Endothelial cell of umbilical vein (primary cell): ENCODE data around the gene NAA20. TPM values are rescaled to one million over a fixed set of nuclear protein-coding genes. Genes with fewer than 3 reads are reported as not detected.

Experiments
- BruUV-seq: library from RNA; stranded (reverse); fragments of 400-500 nt; replicated peaks from 2 replicates; lab custom pipeline; 2021; lab: Mats Ljungman, UMichigan
- CTCF ChIA-PET: fragments of 300-600, 350-600 bp; sonication (Branson Sonifier 250); formaldehyde crosslinking; loops from one replicate; lab custom pipeline; 2021; ENCODE audit warnings: antibody characterized with exemption, inconsistent platforms; lab: Charles Lee
- POLR2A ChIA-PET: fragments of 300-600, 350-600 bp; sonication (Branson Sonifier 250); formaldehyde crosslinking; loops from one replicate; lab custom pipeline; 2021; ENCODE audit warnings: antibody characterized with exemption, inconsistent platforms; lab: Charles Lee
- DNase-seq: peaks from one replicate; pipeline ENCODE4 v3.0.0-alpha.2; 2011; ENCODE audit warnings: low read depth, low spot score
- FAIRE-seq: peaks from 2 replicates; lab custom pipeline; 2011; peaks lifted over from hg19 to GRCh38; lab: Jason Lieb, UNC
- H2AFZ ChIP-seq: 2 replicates; pipeline ENCODE4 v1.6.0; 2012; ENCODE audit warnings: low read depth, low read length, control low read depth, inconsistent platforms
- H3K27ac ChIP-seq: 2 replicates; pipeline ENCODE4 v1.5.1; 2011; ENCODE audit warnings: low read depth, mild to moderate bottlenecking, control low read depth, low read length, moderate library complexity; ENCODE audit not compliant: insufficient read depth
- H3K27me3 ChIP-seq, 2 experiments: 2 replicates each; pipeline versions ENCODE4 v1.6.0 to v1.6.1; 2011; ENCODE audit warnings: low read length in 2 of 2, mixed read lengths in 1 of 2; ENCODE audit not compliant: control insufficient read depth in 2 of 2, insufficient read depth in 2 of 2
- H3K36me3 ChIP-seq, 2 experiments: 2 replicates in 1 of 2; 3 replicates in 1 of 2; pipeline ENCODE4 v1.5.1; 2011; ENCODE audit warnings: low read length in 2 of 2, mild to moderate bottlenecking in 1 of 2, moderate library complexity in 1 of 2; ENCODE audit not compliant: control insufficient read depth in 2 of 2, insufficient read depth in 2 of 2; ENCODE audit errors: extremely low read depth in 1 of 2
- H3K4me1 ChIP-seq: 3 replicates; pipeline ENCODE4 v1.5.1; 2011; ENCODE audit warnings: mild to moderate bottlenecking, low read length; ENCODE audit not compliant: control insufficient read depth, insufficient read depth; ENCODE audit errors: extremely low read depth
- H3K4me2 ChIP-seq: 2 replicates; pipeline ENCODE4 v1.6.1; 2011; ENCODE audit warnings: low read length, control low read depth, mixed read lengths; ENCODE audit not compliant: insufficient read depth
- H3K4me3 ChIP-seq, 3 experiments: fragments of 200-600 bp in 1 of 3; sonication (generic), shearing (Covaris generic) in 1 of 3; replicated peaks in 1 of 3; 2 replicates each; pipeline ENCODE4 v1.5.1; 2011 to 2016; ENCODE audit warnings: control low read depth in 3 of 3, low read length in 3 of 3, mild to moderate bottlenecking in 2 of 3, inconsistent platforms in 1 of 3, low read depth in 1 of 3, moderate library complexity in 1 of 3; ENCODE audit not compliant: insufficient read depth in 1 of 3
- H3K79me2 ChIP-seq: 2 replicates; pipeline ENCODE4 v1.6.0; 2012; ENCODE audit warnings: low read length, inconsistent platforms; ENCODE audit not compliant: control insufficient read depth, insufficient read depth
- H3K9ac ChIP-seq: replicated peaks from 2 replicates; pipeline ENCODE3; 2011; ENCODE audit warnings: low read length, control low read depth; ENCODE audit not compliant: insufficient read depth; ENCODE audit errors: extremely low read depth
- H3K9me1 ChIP-seq: replicated peaks from 3 replicates; pipeline ENCODE4 v1.6.0; 2011; ENCODE audit warnings: mild to moderate bottlenecking, low read length; ENCODE audit not compliant: control insufficient read depth, insufficient read depth; ENCODE audit errors: extremely low read depth
- H3K9me3 ChIP-seq: replicated peaks from 2 replicates; pipeline ENCODE4 v1.5.1; 2012; ENCODE audit warnings: low read length, inconsistent platforms; ENCODE audit not compliant: control insufficient read depth, insufficient read depth
- H4K20me1 ChIP-seq: replicated peaks from 2 replicates; pipeline ENCODE3; 2011; ENCODE audit warnings: mild to moderate bottlenecking, low read length; ENCODE audit not compliant: control insufficient read depth, insufficient read depth; ENCODE audit errors: extremely low read depth
- CTCF ChIP-seq, 2 donors: IDR thresholded peaks; 1 replicate in 1 of 2; 2 replicates in 1 of 2; pipeline ENCODE4 v1.5.1; 2011; ENCODE audit warnings: low read length in 2 of 2, mild to moderate bottlenecking in 2 of 2, moderate library complexity in 2 of 2, control low read depth in 1 of 2, inconsistent platforms in 1 of 2, low read depth in 1 of 2; ENCODE audit not compliant: insufficient read depth in 1 of 2; ENCODE audit errors: extremely low read depth in 1 of 2
- EZH2 ChIP-seq: IDR thresholded peaks from 2 replicates; pipeline ENCODE4 v1.6.1; 2012; ENCODE audit warnings: borderline replicate concordance, low read depth, mild to moderate bottlenecking, moderate library complexity, low read length, inconsistent platforms; ENCODE audit not compliant: severe bottlenecking
- FOS ChIP-seq: IDR thresholded peaks from 2 replicates; pipeline ENCODE4 v1.6.1; 2011; ENCODE audit warnings: mild to moderate bottlenecking, low read length, moderate library complexity, borderline replicate concordance; ENCODE audit not compliant: insufficient read depth
- GATA2 ChIP-seq: IDR thresholded peaks from 2 replicates; pipeline ENCODE4 v1.7.0; 2011; ENCODE audit warnings: low read depth, mild to moderate bottlenecking, moderate library complexity, mixed read lengths, low read length; ENCODE audit not compliant: insufficient read length, insufficient read depth
- JUN ChIP-seq: IDR thresholded peaks from 2 replicates; pipeline ENCODE4 v1.6.1; 2011; ENCODE audit warnings: borderline replicate concordance, low read depth; ENCODE audit not compliant: insufficient read length, insufficient read depth
- MAX ChIP-seq: IDR thresholded peaks from 2 replicates; pipeline ENCODE4 v1.6.1; 2011; ENCODE audit not compliant: insufficient read depth, insufficient read length
- MYC ChIP-seq: IDR thresholded peaks from one replicate; pipeline ENCODE4 v1.6.1; 2011; ENCODE audit warnings: mild to moderate bottlenecking, low read depth, low read length
- POLR2A ChIP-seq: IDR thresholded peaks from 2 replicates; pipeline ENCODE4 v1.6.1; 2012; ENCODE audit warnings: low read depth, mild to moderate bottlenecking, control low read depth, low read length
- POLR2AphosphoS5 ChIP-seq: IDR thresholded peaks from 2 replicates; pipeline ENCODE4 v1.6.1; 2012; ENCODE audit warnings: low read depth, mild to moderate bottlenecking, control low read depth, low read length, moderate library complexity; ENCODE audit not compliant: insufficient read depth
- dilution Hi-C: fragments of 300-500 bp; cut with MboI; formaldehyde crosslinking; loops from one replicate; pipeline ENCODE4 v1.15.0; 2019; ENCODE audit warnings: low sequenced_read_pairs; ENCODE audit not compliant: extremely low pct_ligation_motif_present
- intact Hi-C: fragments of 100-400 bp; cut with micrococcal nuclease; formaldehyde crosslinking; loops from one replicate; pipeline ENCODE4 v1.10.0; 2022
- polyA plus RNA-seq, 4 experiments: library from polyadenylated mRNA; depleted of rRNA in 3 of 4; stranded (reverse) in 3 of 4; unstranded in 1 of 4; fragments of >200 nt; gene quantifications; 2 replicates each; pipeline versions ENCODE4 v1.2.1 to v1.2.3, GENCODE V29; 2011 to 2012; ENCODE audit warnings: missing spikeins in 1 of 4
- total RNA-seq: library from RNA; stranded (reverse); gene quantifications from 2 replicates; pipeline ENCODE4 v1.2.3, GENCODE V29; 2021

NAA20 gene
- total and polyA plus RNA-seq, 2 donors (not counting 3 experiments of a cell fraction or from before 2014, with no cell fraction given), result 48.6 to 77.3 TPM

GRCh38 chr20:19996917-19997316 is 20.2 kb upstream of the NAA20 start:
- Histone ChIP-seq H3K4me2 (no peak overlapping the region), H3K79me2 (peaks cover 7% of the 10 kb centered on the region), H3K36me3 (peaks cover 18 to 34% of the 10 kb centered on the region in 2 experiments), H3K9me1 (no peaks in the 10 kb centered on the region), H3K27me3 (no peaks in the 10 kb centered on the region), H3K9me3 (no peaks in the 10 kb centered on the region), H2AFZ (no peak overlapping the region), H3K27ac (no peak overlapping the region), H4K20me1 (no peaks in the 10 kb centered on the region), H3K4me3 (no peak overlapping the region), H3K9ac (no peak overlapping the region), H3K4me1 (peaks cover 34% of the 10 kb centered on the region)
- no TSS peak for BruUV-seq
- ChIA-PET POLR2A (no interaction called here), CTCF (interaction anchor here (1.5 kb wide), 1 partner anchor 211 kb away, joined by 4 read pairs; no protein-coding TSS in a partner anchor)
- dilution Hi-C loops, result loop anchor here (25.0 kb wide), 1 partner anchor 185 kb away; no protein-coding TSS in a partner anchor
- FAIRE-seq (no peak), DNase-seq (no peak)
- TF ChIP-seq CTCF (IDR thresholded peaks at IDR 0.05; ENCODE audit: extremely low read depth in 1 of 2, insufficient read depth in 1 of 2, low read depth in 1 of 2, low read length in 2 of 2) (no peak), POLR2AphosphoS5 (no peak), MAX (no peak), MYC (no peak), JUN (no peak), EZH2 (no peak), POLR2A (no peak), FOS (no peak), GATA2 (no peak)
- intact Hi-C loops, result no loop called here
